GM12872 (cell line): Measurements from ENCODE around the gene RHBDL3.

ENCODE experiments used
- CTCF ChIP-seq: IDR thresholded peaks from 3 replicates; pipeline ENCODE4 v1.5.1; 2011; ENCODE audit warnings: low read depth, mild to moderate bottlenecking, low read length, moderate library complexity; ENCODE audit not compliant: insufficient read depth

The RHBDL3 gene

DNA sequence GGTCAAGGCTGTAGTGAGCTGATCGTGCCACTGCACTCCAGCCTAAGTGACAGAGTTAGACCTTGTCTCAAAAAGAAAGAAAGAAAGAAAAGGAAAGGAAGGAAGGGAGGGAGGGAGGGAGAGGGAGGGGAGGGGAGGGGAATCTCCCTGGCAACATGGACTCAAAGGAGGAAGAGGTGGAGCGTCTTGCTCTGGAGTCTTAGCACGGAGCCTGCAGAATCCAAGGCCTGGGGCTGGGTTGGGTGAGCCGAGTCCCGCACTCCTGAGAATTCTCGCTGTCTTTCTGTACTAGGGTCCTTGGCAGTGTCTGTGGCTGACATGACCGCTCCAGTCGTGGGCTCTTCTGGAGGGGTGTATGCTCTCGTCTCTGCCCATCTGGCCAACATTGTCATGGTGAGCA lies 39.4 kb downstream of the RHBDL3 start:
- no peak for TF ChIP-seq CTCF

DNA sequence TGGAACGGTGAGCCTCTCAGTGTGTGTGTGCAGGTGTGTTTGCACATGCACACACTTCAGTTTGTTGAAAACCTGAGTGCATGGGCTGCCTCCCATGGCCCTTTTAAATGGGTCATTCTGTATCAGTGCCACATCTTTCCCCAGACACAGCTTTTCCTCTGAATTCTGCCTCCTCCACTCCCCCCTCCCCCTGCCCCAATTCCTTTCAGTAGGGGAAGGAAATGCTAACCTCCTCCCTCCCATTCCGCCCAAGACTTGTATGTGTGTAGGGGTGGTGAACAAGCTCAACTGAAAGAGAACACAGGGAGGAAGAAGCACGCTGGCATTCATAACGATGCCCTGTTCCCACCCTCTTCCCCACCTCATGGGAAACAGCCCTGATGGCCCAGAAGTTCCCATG lies 42.0 kb downstream of the RHBDL3 start:
- TF ChIP-seq CTCF: no peak

GRCh38 chr17:32311028-32311536 lies 45.5 kb downstream of the RHBDL3 start:
- no peak for TF ChIP-seq CTCF

DNA sequence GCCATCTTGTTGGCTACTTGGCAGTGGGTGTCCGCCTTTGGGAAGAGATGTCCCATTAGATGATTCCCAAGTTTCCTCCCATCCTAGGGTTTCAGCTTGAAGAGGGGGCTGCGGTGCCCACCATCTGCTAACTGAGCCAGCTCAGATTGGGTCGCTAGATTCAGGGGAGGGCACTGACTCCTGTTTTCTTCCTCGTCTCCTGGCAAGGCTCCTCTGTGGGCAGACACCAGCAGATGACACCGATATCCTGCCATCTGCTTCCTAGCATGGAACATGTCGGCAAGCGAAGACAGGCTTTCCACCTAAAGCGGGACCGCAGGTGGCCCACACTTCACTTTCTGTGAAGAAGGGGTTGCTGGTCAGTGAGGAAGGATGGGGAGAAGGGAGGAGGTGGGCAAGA lies 49.0 kb downstream of the RHBDL3 start:
- TF ChIP-seq CTCF: no peak

- no peak for TF ChIP-seq CTCF
Measured at GRCh38 chr17:32315171-32315570, 49.5 kb downstream of the RHBDL3 start.

DNA sequence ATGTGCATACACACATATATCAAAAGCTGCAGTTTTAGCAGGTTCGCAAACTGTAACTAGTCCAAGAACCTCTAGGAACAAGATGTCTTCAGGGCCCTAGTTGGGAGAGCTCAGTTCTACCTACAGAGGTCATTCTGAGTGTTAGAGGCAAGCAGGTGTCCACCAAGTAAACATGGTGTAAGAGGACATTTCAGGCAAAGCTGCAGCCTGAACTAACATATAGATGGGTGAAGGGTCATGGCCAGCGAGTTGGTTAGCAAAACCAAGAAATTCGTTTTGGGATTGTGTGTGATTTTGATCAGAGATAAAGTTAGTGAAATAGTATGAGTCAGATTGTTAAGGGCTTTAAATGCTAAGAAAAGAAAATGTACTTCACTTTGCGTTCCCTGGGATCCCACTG lies 51.7 kb downstream of the RHBDL3 start:
- TF ChIP-seq CTCF: no peak

DNA sequence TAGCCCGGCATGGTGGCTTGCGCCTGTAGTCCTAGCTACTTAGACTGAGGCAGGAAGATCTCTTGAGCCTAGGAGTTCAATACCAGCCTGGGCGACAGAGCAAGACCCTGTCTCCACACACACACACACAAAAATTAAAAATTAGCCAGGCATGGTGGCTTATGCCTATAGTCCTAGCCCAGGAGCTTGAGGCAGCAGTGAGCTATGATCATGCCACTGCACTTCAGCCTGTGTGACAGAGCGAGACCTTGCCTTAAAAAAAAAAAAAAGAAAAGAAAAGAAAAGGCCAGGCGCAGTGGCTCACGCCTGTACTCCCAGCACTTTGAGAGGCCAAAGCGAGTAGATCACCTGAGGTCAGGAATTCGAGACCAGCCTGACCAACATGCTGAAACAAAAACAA lies 52.4 kb downstream of the RHBDL3 start:
- no peak for TF ChIP-seq CTCF

DNA sequence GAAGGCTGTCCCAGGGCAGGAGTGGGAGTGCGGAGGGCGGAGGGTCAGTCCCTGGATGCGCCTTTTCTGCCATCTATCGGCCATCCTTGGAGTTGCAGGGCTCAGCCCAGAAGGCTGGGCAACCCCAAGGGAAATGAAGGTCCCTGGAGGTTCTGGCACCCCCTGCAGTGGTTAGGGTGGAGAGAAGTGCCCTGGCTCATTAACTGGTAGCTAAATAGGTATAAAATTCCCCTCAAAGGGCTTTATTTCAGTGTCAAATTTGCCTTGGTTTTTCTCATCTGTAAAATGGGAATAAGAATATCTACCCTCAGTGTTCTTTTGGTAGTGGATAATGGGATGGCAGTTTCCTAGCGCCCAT lies 53.9 kb downstream of the RHBDL3 start:
- TF ChIP-seq CTCF: peak; percentile 98
